ENCODE data around the gene NDUFA5.
"Not testable (repeated sequence)": the region's sequence is repeated elsewhere in the genome, so short reads cannot be mapped to it uniquely, and the experiment has no call there.

NDUFA5 gene

GRCh38 chr7:123555484-123555883, 2.1 kb downstream of the NDUFA5 start:
- no peak for DNase-seq

- no peak for DNase-seq
These were observed 4.5 kb downstream of the NDUFA5 start for GRCh38 chr7:123553159-123553558.

GRCh38 chr7:123552641-123553040, 5.0 kb downstream of the NDUFA5 start:
- DNase-seq: no peak

GRCh38 chr7:123552134-123552533, 5.5 kb downstream of the NDUFA5 start:
- DNase-seq: not testable (repeated sequence)

- DNase-seq: no peak
These were observed 9.2 kb downstream of the NDUFA5 start for GRCh38 chr7:123548406-123548805.

- no peak for DNase-seq
These were observed 17.7 kb downstream of the NDUFA5 start for GRCh38 chr7:123539871-123540270.

GRCh38 chr7:123538897-123539296, 18.7 kb downstream of the NDUFA5 start:
- DNase-seq: no peak

- DNase-seq: no peak
These were observed 19.4 kb downstream of the NDUFA5 start for GRCh38 chr7:123538189-123538714.

GRCh38 chr7:123537026-123537642, 20.5 kb downstream of the NDUFA5 start:
- no peak for DNase-seq

- no peak for DNase-seq
These were observed 22.1 kb downstream of the NDUFA5 start for GRCh38 chr7:123535517-123535916.

GRCh38 chr7:123534383-123535260, 23.0 kb downstream of the NDUFA5 start, which contains the start of gene IQUB:
Gene IQUB, minus strand, starts transcription at chr7:123534595. Its CDS starts 22,255 bp downstream, at chr7:123512340.
- DNase-seq: peak; percentile 95

- DNase-seq: no peak
These were observed 23.7 kb downstream of the NDUFA5 start for GRCh38 chr7:123533929-123534382.

GRCh38 chr7:123533553-123533917, 24.1 kb downstream of the NDUFA5 start:
- DNase-seq: no peak

GRCh38 chr7:123532788-123533552, 24.6 kb downstream of the NDUFA5 start:
- DNase-seq: not testable (repeated sequence)

GRCh38 chr7:123532343-123532742, 25.3 kb downstream of the NDUFA5 start:
- DNase-seq: not testable (repeated sequence)

- not testable (repeated sequence) for DNase-seq
These were observed 27.5 kb downstream of the NDUFA5 start for GRCh38 chr7:123530035-123530591.

GRCh38 chr7:123528265-123528664, 29.4 kb downstream of the NDUFA5 start:
- peak; percentile 17 for DNase-seq

GRCh38 chr7:123527712-123528225, 29.8 kb downstream of the NDUFA5 start:
- DNase-seq: not testable (repeated sequence)

- not testable (repeated sequence) for DNase-seq
These were observed 31.1 kb downstream of the NDUFA5 start for GRCh38 chr7:123526533-123526932.

GRCh38 chr7:123522066-123522465, 35.6 kb downstream of the NDUFA5 start:
- DNase-seq: no peak

GRCh38 chr7:123505221-123505620, 52.4 kb downstream of the NDUFA5 start:
- no peak for DNase-seq

- DNase-seq: no peak
These were observed 55.4 kb downstream of the NDUFA5 start for GRCh38 chr7:123502201-123502600.

Measured in NCI-H2029 treated with DMSO at 0.1 percent for 48 hours (cell line).